Lung microvascular endothelial cell (primary cell): Measurements from ENCODE around the gene SAMD14. TPM values are rescaled to one million over a fixed set of nuclear protein-coding genes. Genes with fewer than 3 reads are reported as not detected.

Experiments used
- DNase-seq, 2 donors: peaks; one replicate each; pipeline versions ENCODE4 v3.0.0 to v3.0.0-alpha.2; 2010; ENCODE audit warnings: low read depth in 2 of 2
- total RNA-seq: library from RNA; depleted of rRNA; stranded (reverse); fragments of >200 nt; gene quantifications from 2 replicates; pipeline ENCODE4 v1.2.1, GENCODE V29; 2014

SAMD14 gene
- 3.2 and 3.5 TPM in 2 replicates for total RNA-seq

- peak; percentile 57 to 70 for DNase-seq
These were observed at the start of gene SAMD14 for GRCh38 chr17:50129728-50130558. Gene SAMD14, minus strand, starts transcription at chr17:50130160. Its CDS starts 5,201 bp downstream, at chr17:50124959.

- DNase-seq: peak; percentile 63 to 83
These were observed 48.2 kb upstream of the SAMD14 start for GRCh38 chr17:50177983-50178834.

- DNase-seq: no peak
These were observed 47.5 kb upstream of the SAMD14 start for GRCh38 chr17:50177476-50177875.

GRCh38 chr17:50176559-50177357 lies 46.8 kb upstream of the SAMD14 start:
- DNase-seq: no peak

- DNase-seq: no peak
These were observed 45.3 kb upstream of the SAMD14 start for GRCh38 chr17:50175035-50175807.

- no peak for DNase-seq
These were observed 44.5 kb upstream of the SAMD14 start for GRCh38 chr17:50174444-50174843.

GRCh38 chr17:50173335-50173941 lies 43.5 kb upstream of the SAMD14 start:
- DNase-seq: peak in 1 of 2 donors; percentile 70

GRCh38 chr17:50172936-50173334 lies 43.0 kb upstream of the SAMD14 start:
- no peak for DNase-seq

- DNase-seq: no peak
These were observed 42.2 kb upstream of the SAMD14 start for GRCh38 chr17:50172130-50172529.

GRCh38 chr17:50171371-50172071 lies 41.6 kb upstream of the SAMD14 start:
- DNase-seq: no peak

GRCh38 chr17:50170662-50171370 lies 40.9 kb upstream of the SAMD14 start:
- no peak for DNase-seq

GRCh38 chr17:50169881-50170459 lies 40.0 kb upstream of the SAMD14 start:
- no peak for DNase-seq

GRCh38 chr17:50169121-50169764 lies 39.3 kb upstream of the SAMD14 start:
- peak; percentile 75 to 79 for DNase-seq

- no peak for DNase-seq
These were observed 38.4 kb upstream of the SAMD14 start for GRCh38 chr17:50168319-50168718.

- DNase-seq: no peak
These were observed 37.4 kb upstream of the SAMD14 start for GRCh38 chr17:50167371-50167770.

GRCh38 chr17:50166518-50167181 lies 36.7 kb upstream of the SAMD14 start:
- no peak for DNase-seq

GRCh38 chr17:50165867-50166517 lies 36.0 kb upstream of the SAMD14 start, which contains the start of gene SGCA:
Gene SGCA, plus strand, starts transcription at chr17:50166005. Its CDS starts 36 bp downstream, at chr17:50166041.
- no peak for DNase-seq
